GM12872 (cell line): ENCODE measurements around the gene NLGN1.

Source experiments
- CTCF ChIP-seq: IDR thresholded peaks from 3 replicates; pipeline ENCODE4 v1.5.1; 2011; ENCODE audit warnings: low read depth, mild to moderate bottlenecking, low read length, moderate library complexity; ENCODE audit not compliant: insufficient read depth

NLGN1 gene

GRCh38 chr3:173742491-173742890 lies 344.9 kb downstream of the NLGN1 start:
- no peak for TF ChIP-seq CTCF

GRCh38 chr3:173743111-173743510 lies 345.6 kb downstream of the NLGN1 start:
- no peak for TF ChIP-seq CTCF

- TF ChIP-seq CTCF, result no peak
These were observed 346.0 kb downstream of the NLGN1 start for GRCh38 chr3:173743516-173743915.

GRCh38 chr3:173744479-173744878 lies 346.9 kb downstream of the NLGN1 start:
- no peak for TF ChIP-seq CTCF

GRCh38 chr3:173744895-173745294 lies 347.4 kb downstream of the NLGN1 start:
- no peak for TF ChIP-seq CTCF

- no peak for TF ChIP-seq CTCF
These were observed 348.6 kb downstream of the NLGN1 start for GRCh38 chr3:173745952-173746682.

- no peak for TF ChIP-seq CTCF
These were observed 349.9 kb downstream of the NLGN1 start for GRCh38 chr3:173747427-173747826.
